ENCODE results near the gene TESK1. TPM values are rescaled to one million over a fixed set of nuclear protein-coding genes. Genes with fewer than 3 reads are reported as not detected.
"Not testable (repeated sequence)": the region's sequence is repeated elsewhere in the genome, so short reads cannot be mapped to it uniquely, and the experiment has no call there.

Gene TESK1
- total and polyA plus RNA-seq, 9 donors = 13.2 to 51.1 (median 35.0) TPM

GRCh38 chr9:35635730-35636129, 30.7 kb downstream of the TESK1 start:
- H3K4me3 ChIP-seq = no peak overlapping the region
- H3K4me1 ChIP-seq (ENCODE audit: insufficient read depth) = no peaks in the 10 kb centered on the region
- H3K27me3 ChIP-seq = no peaks in the 10 kb centered on the region
- H3K27ac ChIP-seq = no peak overlapping the region
- no peaks in the 10 kb centered on the region for H3K9me3 ChIP-seq
- H3K36me3 ChIP-seq = no peaks in the 10 kb centered on the region
- TF ChIP-seq POLR2A (IDR thresholded peaks at IDR 0.05) (no peak), EP300 (IDR thresholded peaks at IDR 0.05) (no peak), CTCF (IDR thresholded peaks at IDR 0.05) (no peak)
- DNase-seq = no peak
- intact Hi-C loops (cut with DNase I) = no loop called here

- intact Hi-C loops (cut with DNase I) = no loop called here
- TF ChIP-seq EP300 (IDR thresholded peaks at IDR 0.05) (no peak), CTCF (IDR thresholded peaks at IDR 0.05) (no peak), POLR2A (IDR thresholded peaks at IDR 0.05) (no peak)
- no peaks in the 10 kb centered on the region for H3K9me3 ChIP-seq
- no peak for DNase-seq
- no peaks in the 10 kb centered on the region for H3K36me3 ChIP-seq
- no peak overlapping the region for H3K27ac ChIP-seq
- WGBS, 3 donors = 71 to 85% (median 80%) methylated on average over 9 of the region's 9 CpGs
- H3K27me3 ChIP-seq = no peaks in the 10 kb centered on the region
- no peak overlapping the region for H3K4me3 ChIP-seq
- H3K4me1 ChIP-seq (ENCODE audit: insufficient read depth) = no peaks in the 10 kb centered on the region
Observed at GRCh38 chr9:35636135-35636876, 31.2 kb downstream of the TESK1 start.

GRCh38 chr9:35636877-35637246, 31.8 kb downstream of the TESK1 start:
- 97 to 98% (median 98%) methylated on average over 6 of the region's 6 CpGs for WGBS, 3 donors
- H3K27ac ChIP-seq; H3K4me3 ChIP-seq; H3K4me1 ChIP-seq (ENCODE audit: insufficient read depth); H3K27me3 ChIP-seq; DNase-seq; H3K36me3 ChIP-seq; intact Hi-C loops (cut with DNase I); H3K9me3 ChIP-seq: not testable (repeated sequence)

- H3K9me3 ChIP-seq; intact Hi-C loops (cut with DNase I); H3K4me1 ChIP-seq (ENCODE audit: insufficient read depth); H3K4me3 ChIP-seq; H3K27me3 ChIP-seq; H3K36me3 ChIP-seq; DNase-seq; H3K27ac ChIP-seq: not testable (repeated sequence)
- WGBS, 3 donors = 94 to 98% (median 95%) methylated on average over 9 of the region's 9 CpGs
Observed at GRCh38 chr9:35637427-35637955, 32.4 kb downstream of the TESK1 start.

GRCh38 chr9:35638751-35639150, 33.7 kb downstream of the TESK1 start:
- H3K27me3 ChIP-seq; DNase-seq; H3K4me1 ChIP-seq (ENCODE audit: insufficient read depth); H3K4me3 ChIP-seq; H3K36me3 ChIP-seq; H3K9me3 ChIP-seq; H3K27ac ChIP-seq; intact Hi-C loops (cut with DNase I): not testable (repeated sequence)
- 77 to 90% (median 88%) methylated on average over 7 to 8 of the region's 8 CpGs for WGBS, 3 donors

GRCh38 chr9:35639225-35639624, 34.2 kb downstream of the TESK1 start:
- H3K27ac ChIP-seq; H3K36me3 ChIP-seq; intact Hi-C loops (cut with DNase I); H3K27me3 ChIP-seq; H3K9me3 ChIP-seq; H3K4me1 ChIP-seq (ENCODE audit: insufficient read depth); H3K4me3 ChIP-seq; DNase-seq: not testable (repeated sequence)
- WGBS, 3 donors = 63 to 83% (median 71%) methylated on average over 1 of the region's 1 CpG
